Measurements from ENCODE around the gene PEX26.

DNA sequence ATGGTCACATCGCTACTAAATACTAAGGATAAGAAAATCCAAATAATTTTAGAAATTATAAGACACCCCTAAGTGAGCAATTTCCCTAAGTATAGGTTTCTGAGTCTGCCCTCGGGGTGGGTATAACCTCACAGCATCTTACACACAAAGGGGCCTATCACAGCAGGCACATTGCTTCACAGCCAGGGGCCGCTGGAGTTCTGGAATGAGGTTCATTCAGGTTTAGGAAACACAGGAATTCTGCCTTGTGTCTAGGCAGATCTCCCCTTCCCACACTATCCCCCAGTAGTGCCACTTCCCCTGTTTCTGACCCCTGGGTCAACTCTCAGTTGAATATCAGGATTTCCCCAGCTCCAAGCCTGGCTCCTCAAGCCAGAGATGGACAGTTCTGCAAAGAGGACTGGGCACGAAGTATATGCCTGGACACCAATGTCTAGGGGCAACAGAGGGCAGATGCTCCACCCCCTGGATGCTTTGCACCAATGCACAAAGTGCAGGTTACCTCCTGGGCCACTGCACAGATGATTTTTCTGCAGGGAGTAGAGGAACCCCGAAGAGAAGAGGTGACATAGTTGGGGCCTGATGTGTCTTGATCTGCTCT is 44.3 kb downstream of the PEX26 start:
- TF ChIP-seq, protein P1, sequence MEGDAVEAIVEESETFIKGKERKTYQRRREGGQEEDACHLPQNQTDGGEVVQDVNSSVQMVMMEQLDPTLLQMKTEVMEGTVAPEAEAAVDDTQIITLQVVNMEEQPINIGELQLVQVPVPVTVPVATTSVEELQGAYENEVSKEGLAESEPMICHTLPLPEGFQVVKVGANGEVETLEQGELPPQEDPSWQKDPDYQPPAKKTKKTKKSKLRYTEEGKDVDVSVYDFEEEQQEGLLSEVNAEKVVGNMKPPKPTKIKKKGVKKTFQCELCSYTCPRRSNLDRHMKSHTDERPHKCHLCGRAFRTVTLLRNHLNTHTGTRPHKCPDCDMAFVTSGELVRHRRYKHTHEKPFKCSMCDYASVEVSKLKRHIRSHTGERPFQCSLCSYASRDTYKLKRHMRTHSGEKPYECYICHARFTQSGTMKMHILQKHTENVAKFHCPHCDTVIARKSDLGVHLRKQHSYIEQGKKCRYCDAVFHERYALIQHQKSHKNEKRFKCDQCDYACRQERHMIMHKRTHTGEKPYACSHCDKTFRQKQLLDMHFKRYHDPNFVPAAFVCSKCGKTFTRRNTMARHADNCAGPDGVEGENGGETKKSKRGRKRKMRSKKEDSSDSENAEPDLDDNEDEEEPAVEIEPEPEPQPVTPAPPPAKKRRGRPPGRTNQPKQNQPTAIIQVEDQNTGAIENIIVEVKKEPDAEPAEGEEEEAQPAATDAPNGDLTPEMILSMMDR (IDR thresholded peaks at IDR 0.05), result no peak
- TF ChIP-seq POLR2AphosphoS5 (IDR thresholded peaks at IDR 0.05), result no peak

Data from transverse colon (tissue), 4 donors.